RWPE2 (cell line): Measurements from ENCODE around the gene ANO1.

Experiments used
- ATAC-seq: fragments of 200-7000 bp; cut with Tn5 transposase; 3 replicates; pipeline ENCODE4 v1.9.1; 2021; ENCODE audit warnings: low read depth
- DNase-seq: peaks from one replicate; pipeline ENCODE4 v3.0.0-alpha.2; 2020; ENCODE audit warnings: low spot score
- H3K27ac ChIP-seq: fragments of 450-650 bp; 2 replicates; pipeline ENCODE4 v1.5.1; 2017; ENCODE audit warnings: mild to moderate bottlenecking; ENCODE audit not compliant: poor library complexity, severe bottlenecking
- H3K27me3 ChIP-seq: fragments of 250-450 bp; sonication (Bioruptor Pico); 2 replicates; pipeline ENCODE4 v1.5.1; 2021; ENCODE audit warnings: mild to moderate bottlenecking, moderate library complexity; ENCODE audit not compliant: insufficient read depth, poor library complexity, severe bottlenecking
- H3K36me3 ChIP-seq: fragments of 250-450 bp; sonication (Bioruptor Pico); 2 replicates; pipeline ENCODE4 v1.5.1; 2020; ENCODE audit warnings: low read depth, mild to moderate bottlenecking, moderate library complexity
- H3K4me1 ChIP-seq: fragments of 250-450 bp; sonication (Bioruptor Pico); 2 replicates; pipeline ENCODE4 v1.5.1; 2021; ENCODE audit warnings: mild to moderate bottlenecking, moderate library complexity; ENCODE audit not compliant: insufficient read depth, poor library complexity, severe bottlenecking
- H3K4me3 ChIP-seq: fragments of 250-450 bp; sonication (Bioruptor Pico); 2 replicates; pipeline ENCODE4 v1.5.1; 2021; ENCODE audit warnings: mild to moderate bottlenecking, moderate library complexity; ENCODE audit not compliant: severe bottlenecking
- H3K9me3 ChIP-seq: fragments of 250-450 bp; sonication (Bioruptor Pico); 2 replicates; pipeline ENCODE4 v1.5.1; 2021; ENCODE audit warnings: mild to moderate bottlenecking, moderate library complexity; ENCODE audit not compliant: severe bottlenecking
- TF ChIP-seq, protein P1 (sequence below): fragments of 450-650 bp; IDR thresholded peaks from one replicate; pipeline ENCODE4 v1.5.1; 2017; ENCODE audit warnings: mild to moderate bottlenecking, moderate library complexity; ENCODE audit not compliant: poor library complexity, severe bottlenecking

ANO1 gene

DNA sequence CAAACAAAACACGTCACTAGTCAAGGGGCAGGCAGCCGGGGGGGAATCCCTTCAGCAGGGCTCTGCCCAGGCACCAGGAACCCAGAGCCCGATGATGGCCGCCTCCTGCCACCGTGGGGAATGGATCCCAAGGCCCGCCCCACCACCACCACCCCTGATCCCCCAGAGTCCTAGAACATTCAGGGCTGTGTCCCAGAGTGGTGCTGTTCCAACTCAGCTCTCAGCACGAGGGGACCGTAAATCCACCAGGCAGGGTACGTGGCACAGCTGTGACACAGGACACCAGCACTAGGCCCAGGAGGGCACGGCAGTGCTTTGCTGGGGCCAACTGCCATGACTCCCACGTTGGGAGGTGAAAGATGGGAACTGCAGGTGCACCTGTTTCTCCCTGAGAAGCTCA lies 29.6 kb downstream of the ANO1 start:
- H3K27me3 ChIP-seq, result no peaks in the 10 kb centered on the region
- no peak overlapping the region for H3K27ac ChIP-seq
- H3K36me3 ChIP-seq, result no peaks in the 10 kb centered on the region
- no peak overlapping the region for H3K4me3 ChIP-seq
- H3K9me3 ChIP-seq, result no peaks in the 10 kb centered on the region
- TF ChIP-seq, protein P1, sequence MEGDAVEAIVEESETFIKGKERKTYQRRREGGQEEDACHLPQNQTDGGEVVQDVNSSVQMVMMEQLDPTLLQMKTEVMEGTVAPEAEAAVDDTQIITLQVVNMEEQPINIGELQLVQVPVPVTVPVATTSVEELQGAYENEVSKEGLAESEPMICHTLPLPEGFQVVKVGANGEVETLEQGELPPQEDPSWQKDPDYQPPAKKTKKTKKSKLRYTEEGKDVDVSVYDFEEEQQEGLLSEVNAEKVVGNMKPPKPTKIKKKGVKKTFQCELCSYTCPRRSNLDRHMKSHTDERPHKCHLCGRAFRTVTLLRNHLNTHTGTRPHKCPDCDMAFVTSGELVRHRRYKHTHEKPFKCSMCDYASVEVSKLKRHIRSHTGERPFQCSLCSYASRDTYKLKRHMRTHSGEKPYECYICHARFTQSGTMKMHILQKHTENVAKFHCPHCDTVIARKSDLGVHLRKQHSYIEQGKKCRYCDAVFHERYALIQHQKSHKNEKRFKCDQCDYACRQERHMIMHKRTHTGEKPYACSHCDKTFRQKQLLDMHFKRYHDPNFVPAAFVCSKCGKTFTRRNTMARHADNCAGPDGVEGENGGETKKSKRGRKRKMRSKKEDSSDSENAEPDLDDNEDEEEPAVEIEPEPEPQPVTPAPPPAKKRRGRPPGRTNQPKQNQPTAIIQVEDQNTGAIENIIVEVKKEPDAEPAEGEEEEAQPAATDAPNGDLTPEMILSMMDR, result no peak
- ATAC-seq, result no peak
- no peaks in the 10 kb centered on the region for H3K4me1 ChIP-seq
- no peak for DNase-seq

DNA sequence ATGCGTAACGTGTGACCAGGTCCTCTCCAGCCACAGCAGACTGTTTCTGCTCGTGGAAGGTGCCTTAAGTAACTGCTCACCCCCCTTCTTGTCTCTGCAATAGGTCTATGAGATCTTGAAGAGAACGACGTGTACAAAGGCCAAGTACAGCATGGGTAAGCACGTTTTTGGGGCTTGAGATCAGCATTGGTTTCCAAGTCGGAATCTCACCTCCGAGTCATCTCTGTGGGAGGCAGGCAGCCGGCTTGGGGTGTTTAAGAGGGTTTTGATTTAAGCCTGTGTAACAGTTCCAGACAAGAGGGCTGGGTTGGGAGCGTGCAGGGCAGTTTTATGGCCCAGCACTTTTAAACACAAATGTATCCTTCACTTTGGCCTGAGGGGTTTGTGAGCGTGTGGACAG lies 30.1 kb downstream of the ANO1 start:
- Histone ChIP-seq H3K4me1 (no peaks in the 10 kb centered on the region), H3K27ac (no peak overlapping the region), H3K4me3 (no peak overlapping the region), H3K9me3 (no peaks in the 10 kb centered on the region), H3K27me3 (no peaks in the 10 kb centered on the region), H3K36me3 (no peaks in the 10 kb centered on the region)
- TF ChIP-seq, protein P1, result no peak
- ATAC-seq (no peak), DNase-seq (no peak)

DNA sequence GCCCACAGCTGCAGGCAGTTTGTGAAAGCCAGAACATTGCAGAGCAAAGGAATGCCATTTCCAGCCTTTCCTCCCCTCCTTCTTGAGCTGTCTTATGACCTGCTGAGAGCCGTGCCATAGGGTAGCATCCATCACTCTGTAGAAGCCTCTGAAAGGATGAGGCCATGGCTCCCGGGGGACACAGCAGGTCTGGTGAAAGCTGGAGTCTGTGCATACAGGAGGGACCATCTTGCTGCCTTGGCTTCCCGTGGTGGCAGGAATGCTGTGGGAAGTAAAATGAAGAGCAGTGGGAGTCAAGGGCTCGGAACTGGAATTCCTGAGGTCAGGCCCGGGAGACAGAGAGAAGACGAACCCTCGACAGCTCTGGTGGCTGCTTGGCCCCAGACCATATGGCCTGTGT lies 30.9 kb downstream of the ANO1 start:
- no peak overlapping the region for H3K4me3 ChIP-seq
- TF ChIP-seq, protein P1, result no peak
- no peaks in the 10 kb centered on the region for H3K27me3 ChIP-seq
- no peak overlapping the region for H3K27ac ChIP-seq
- H3K36me3 ChIP-seq, result no peaks in the 10 kb centered on the region
- DNase-seq, result no peak
- H3K4me1 ChIP-seq, result no peaks in the 10 kb centered on the region
- no peak for ATAC-seq
- H3K9me3 ChIP-seq, result no peaks in the 10 kb centered on the region

DNA sequence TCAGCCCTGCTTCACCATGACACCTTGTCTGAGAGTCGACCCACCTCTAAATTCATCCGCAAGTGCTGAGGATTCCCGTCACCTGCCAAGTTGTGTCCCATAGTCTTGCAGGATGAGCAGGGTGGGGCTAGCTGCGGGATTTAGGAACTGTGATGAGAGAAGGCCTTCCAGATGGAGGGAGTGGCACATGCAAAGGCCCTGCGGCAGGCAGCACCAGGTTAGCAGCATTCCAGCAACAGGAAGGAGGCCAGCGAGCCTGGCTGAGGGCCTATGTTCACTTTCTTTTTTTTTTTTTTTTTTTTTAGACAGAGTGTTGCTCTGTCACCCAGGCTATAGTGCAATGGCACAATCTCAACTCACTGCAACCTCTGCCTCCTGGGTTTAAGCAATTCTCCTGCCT lies 31.8 kb downstream of the ANO1 start:
- H3K9me3 ChIP-seq, result no peaks in the 10 kb centered on the region
- ATAC-seq, result no peak
- H3K4me3 ChIP-seq, result no peak overlapping the region
- TF ChIP-seq, protein P1, result no peak
- H3K4me1 ChIP-seq, result no peaks in the 10 kb centered on the region
- no peak overlapping the region for H3K27ac ChIP-seq
- no peaks in the 10 kb centered on the region for H3K27me3 ChIP-seq
- no peaks in the 10 kb centered on the region for H3K36me3 ChIP-seq
- DNase-seq, result no peak

DNA sequence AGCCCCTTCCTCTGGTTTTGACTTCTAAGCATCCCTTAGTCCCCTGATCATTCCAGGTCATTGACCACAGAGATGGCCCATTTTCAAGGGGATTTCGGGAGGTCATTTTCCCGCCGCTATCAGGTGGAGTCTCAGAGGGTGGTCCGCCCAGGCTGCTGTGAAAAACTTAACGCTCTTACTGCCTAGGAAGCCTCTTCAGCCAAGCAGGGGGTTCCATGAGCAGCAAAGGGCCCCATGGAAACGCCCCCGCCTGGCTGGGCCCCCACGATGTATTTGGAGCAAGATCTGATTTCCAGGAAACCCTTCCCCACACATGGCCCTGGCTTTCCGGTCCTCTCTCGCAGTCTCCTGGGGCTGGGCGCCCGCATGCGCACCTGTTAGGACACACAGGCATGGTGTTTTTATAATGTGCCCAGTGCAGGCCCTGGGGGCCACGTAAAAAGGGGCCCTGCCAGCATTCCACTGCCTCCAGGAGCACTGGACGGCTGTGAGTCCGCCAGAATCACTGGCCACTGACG lies 32.5 kb downstream of the ANO1 start:
- no peaks in the 10 kb centered on the region for H3K9me3 ChIP-seq
- ATAC-seq (no peak), DNase-seq (no peak)
- no peaks in the 10 kb centered on the region for H3K27me3 ChIP-seq
- no peaks in the 10 kb centered on the region for H3K4me1 ChIP-seq
- no peak overlapping the region for H3K4me3 ChIP-seq
- TF ChIP-seq, protein P1, result no peak
- H3K36me3 ChIP-seq, result no peaks in the 10 kb centered on the region
- H3K27ac ChIP-seq, result no peak overlapping the region
